Tibial artery (tissue), 4 donors: ENCODE data around the gene CNN2.

Experiments
- DNase-seq, 2 donors: peaks; one replicate each; pipeline ENCODE4 v3.0.0-alpha.2; 2019
- H3K27ac ChIP-seq, 2 donors: fragments of 200-600 bp; sonication (generic) in 1 of 2; 1 replicate in 1 of 2; 2 replicates in 1 of 2; pipeline ENCODE4 v1.5.1; 2018 to 2019; ENCODE audit warnings: mild to moderate bottlenecking in 1 of 2
- H3K27me3 ChIP-seq, 2 donors: fragments of 200-600 bp; sonication (generic) in 1 of 2; one replicate each; pipeline versions ENCODE4 v1.5.1 to v1.6.0; 2016 to 2019
- H3K36me3 ChIP-seq, 3 donors: fragments of 200-600 bp; sonication (generic) in 2 of 3; one replicate each; pipeline ENCODE4 v1.5.1; 2016 to 2019; ENCODE audit warnings: mild to moderate bottlenecking in 2 of 3
- H3K4me1 ChIP-seq, 4 donors: fragments of 200-600 bp; sonication (generic) in 2 of 4; 1 replicate in 3 of 4; 2 replicates in 1 of 4; pipeline ENCODE4 v1.5.1; 2016 to 2019
- H3K4me3 ChIP-seq, 2 donors: fragments of 200-600 bp; sonication (generic) in 1 of 2; 1 replicate in 1 of 2; 2 replicates in 1 of 2; pipeline ENCODE4 v1.5.1; 2018 to 2019; ENCODE audit warnings: mild to moderate bottlenecking in 2 of 2
- H3K9me3 ChIP-seq, 3 donors: fragments of 200-600 bp; sonication (generic) in 1 of 3; one replicate each; pipeline ENCODE4 v1.5.1; 2016 to 2019
- intact Hi-C: fragments of 100-400 bp; cut with DNase I; formaldehyde crosslinking; loops from one replicate; pipeline ENCODE4 v1.15.0; 2023; ENCODE audit warnings: low total_unique reads
- TF ChIP-seq, protein P1 (sequence below), 2 experiments: fragments of 200-600 bp in 1 of 2; fragments of 450-650 bp in 1 of 2; IDR thresholded peaks; one replicate each; pipeline ENCODE4 v1.5.1; 2017 to 2019; ENCODE audit warnings: antibody characterized with exemption in 2 of 2, mild to moderate bottlenecking in 1 of 2, moderate library complexity in 1 of 2

The CNN2 gene

GRCh38 chr19:1025960-1026782, at the start of gene CNN2:
Gene CNN2 (plus strand): TSS chr19:1026608. CDS start chr19:1026662, 54 bp downstream.
- peak; percentile 77 to 92 for DNase-seq
- peak within 1 kb of the TSS; percentile 81 to 94 for H3K4me3 ChIP-seq
- intact Hi-C loops: no loop called here
- no peaks in the 10 kb centered on the region for H3K9me3 ChIP-seq
- H3K4me1 ChIP-seq: peaks cover 0 to 62% (median 42%) of the 10 kb centered on the region in 4 donors
- TF ChIP-seq, protein P1, sequence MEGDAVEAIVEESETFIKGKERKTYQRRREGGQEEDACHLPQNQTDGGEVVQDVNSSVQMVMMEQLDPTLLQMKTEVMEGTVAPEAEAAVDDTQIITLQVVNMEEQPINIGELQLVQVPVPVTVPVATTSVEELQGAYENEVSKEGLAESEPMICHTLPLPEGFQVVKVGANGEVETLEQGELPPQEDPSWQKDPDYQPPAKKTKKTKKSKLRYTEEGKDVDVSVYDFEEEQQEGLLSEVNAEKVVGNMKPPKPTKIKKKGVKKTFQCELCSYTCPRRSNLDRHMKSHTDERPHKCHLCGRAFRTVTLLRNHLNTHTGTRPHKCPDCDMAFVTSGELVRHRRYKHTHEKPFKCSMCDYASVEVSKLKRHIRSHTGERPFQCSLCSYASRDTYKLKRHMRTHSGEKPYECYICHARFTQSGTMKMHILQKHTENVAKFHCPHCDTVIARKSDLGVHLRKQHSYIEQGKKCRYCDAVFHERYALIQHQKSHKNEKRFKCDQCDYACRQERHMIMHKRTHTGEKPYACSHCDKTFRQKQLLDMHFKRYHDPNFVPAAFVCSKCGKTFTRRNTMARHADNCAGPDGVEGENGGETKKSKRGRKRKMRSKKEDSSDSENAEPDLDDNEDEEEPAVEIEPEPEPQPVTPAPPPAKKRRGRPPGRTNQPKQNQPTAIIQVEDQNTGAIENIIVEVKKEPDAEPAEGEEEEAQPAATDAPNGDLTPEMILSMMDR (IDR thresholded peaks at IDR 0.05): no peak
- peak within 1 kb of the TSS; percentile 98 to 99 for H3K27ac ChIP-seq
- H3K27me3 ChIP-seq: no peaks in the 10 kb centered on the region
- H3K36me3 ChIP-seq: peaks cover 0 to 15% (median 0%) of the 10 kb centered on the region in 3 donors

- H3K36me3 ChIP-seq: peaks cover 0 to 2% (median 0%) of the 10 kb centered on the region in 3 donors
- TF ChIP-seq, protein P1 (IDR thresholded peaks at IDR 0.05): no peak
- no peak for DNase-seq
- no peak overlapping the region for H3K4me3 ChIP-seq
- peaks cover 0 to 4% (median 0%) of the 10 kb centered on the region in 4 donors for H3K4me1 ChIP-seq
- H3K27ac ChIP-seq: no peak overlapping the region
- H3K27me3 ChIP-seq: peaks cover 0 to 52% of the 10 kb centered on the region in 2 donors
- intact Hi-C loops: no loop called here
- no peaks in the 10 kb centered on the region for H3K9me3 ChIP-seq
Measured at GRCh38 chr19:977058-977464, 49.3 kb upstream of the CNN2 start.

- intact Hi-C loops: no loop called here
- H3K27ac ChIP-seq: no peak overlapping the region
- peaks cover 0 to 20% (median 15%) of the 10 kb centered on the region in 4 donors for H3K4me1 ChIP-seq
- H3K9me3 ChIP-seq: no peaks in the 10 kb centered on the region
- no peak for DNase-seq
- H3K36me3 ChIP-seq: no peaks in the 10 kb centered on the region
- no peak overlapping the region for H3K4me3 ChIP-seq
- TF ChIP-seq, protein P1 (IDR thresholded peaks at IDR 0.05): no peak
- peaks cover 0 to 42% of the 10 kb centered on the region in 2 donors for H3K27me3 ChIP-seq
Measured at GRCh38 chr19:979318-979741, 47.1 kb upstream of the CNN2 start.

DNA sequence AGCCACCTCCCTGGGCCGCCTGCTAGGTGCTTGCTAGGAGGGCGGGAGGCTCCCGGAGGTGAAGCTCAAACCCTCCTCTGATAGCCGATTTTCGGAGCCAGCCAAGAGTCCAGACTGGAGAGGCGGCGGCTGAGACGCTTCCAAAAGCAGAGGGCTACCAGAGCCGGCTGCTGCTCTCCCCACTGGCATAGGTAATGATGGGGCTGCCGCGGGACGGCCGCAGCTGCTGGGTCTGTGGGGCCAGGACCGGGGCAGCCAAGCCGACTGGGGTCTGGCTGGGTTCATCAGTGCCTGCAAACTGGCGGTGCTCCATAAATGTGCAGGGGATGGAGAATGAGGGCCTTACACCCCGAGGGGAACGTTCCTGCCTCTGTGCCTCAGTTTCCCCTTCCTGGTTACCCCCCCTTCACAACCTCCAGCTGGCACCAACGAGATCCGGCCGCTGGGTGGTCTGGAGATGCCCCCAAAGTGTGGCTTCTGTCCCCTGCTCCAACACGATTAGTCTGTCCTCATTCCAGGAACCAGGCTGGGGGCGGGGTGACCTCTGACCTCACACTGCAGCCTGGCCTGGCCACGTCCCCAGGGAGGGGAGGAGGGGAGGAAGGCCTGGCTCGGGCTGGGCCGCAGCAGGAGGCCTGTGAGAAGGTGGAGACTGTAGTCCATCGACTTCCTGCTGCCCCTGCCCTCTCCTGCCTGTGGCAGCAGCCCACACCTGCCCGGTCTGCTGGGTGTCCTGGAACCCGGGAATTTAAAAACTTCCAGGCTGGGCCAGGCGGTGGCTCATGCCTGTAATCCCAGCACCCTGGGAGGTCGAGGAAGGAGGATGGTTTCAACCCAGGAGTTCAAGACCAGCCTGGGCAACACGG, 46.0 kb upstream of the CNN2 start:
- TF ChIP-seq, protein P1 (IDR thresholded peaks at IDR 0.05): no peak

GRCh38 chr19:982567-983170, 43.7 kb upstream of the CNN2 start:
- H3K27ac ChIP-seq: peak overlapping the region in 1 of 2 donors; percentile 87
- TF ChIP-seq, protein P1 (IDR thresholded peaks at IDR 0.05): peak; percentile 89 to 99
- peak; percentile 41 to 79 for DNase-seq
- H3K27me3 ChIP-seq: peaks cover 0 to 22% of the 10 kb centered on the region in 2 donors
- peak overlapping the region; percentile 19 to 46 for H3K4me3 ChIP-seq
- no peaks in the 10 kb centered on the region for H3K9me3 ChIP-seq
- H3K36me3 ChIP-seq: peaks cover 0 to 21% (median 15%) of the 10 kb centered on the region in 3 donors
- intact Hi-C loops: loop anchor here (1.0 to 10.0 kb wide), 3 partner anchors 60 to 215 kb away; partner anchors contain the start of genes CFD and ELANE
- peaks cover 0 to 35% (median 20%) of the 10 kb centered on the region in 4 donors for H3K4me1 ChIP-seq

More for the DNA sequence above, 46.0 kb upstream of the CNN2 start:
- H3K4me3 ChIP-seq: no peak overlapping the region
- H3K27ac ChIP-seq: no peak overlapping the region
- H3K9me3 ChIP-seq: no peaks in the 10 kb centered on the region
- H3K36me3 ChIP-seq: no peaks in the 10 kb centered on the region
- H3K4me1 ChIP-seq: peaks cover 0 to 29% (median 19%) of the 10 kb centered on the region in 4 donors
- intact Hi-C loops: loop anchor here (5.0 to 10.0 kb wide), 2 partner anchors 126 to 213 kb away; partner anchors contain the start of genes CFD and ELANE
- H3K27me3 ChIP-seq: peaks cover 0 to 33% of the 10 kb centered on the region in 2 donors
- no peak for DNase-seq
